ENCODE data around the gene CYFIP2. TPM values are rescaled to one million over a fixed set of nuclear protein-coding genes. Genes with fewer than 3 reads are reported as not detected.
A peak's percentile ranks its signal among the peaks of the same experiment; 100 is the strongest.
"Not testable (repeated sequence)": the region's sequence is repeated elsewhere in the genome, so short reads cannot be mapped to it uniquely, and the experiment has no call there.

The CYFIP2 gene
- total RNA-seq, 1 donor from 2014 or later, result 99.9 TPM

GRCh38 chr5:157415838-157416237, 149.9 kb downstream of the CYFIP2 start:
- TF ChIP-seq CTCF (IDR thresholded peaks at IDR 0.05; ENCODE audit: insufficient read depth, low read length, poor library complexity, severe bottlenecking), result no peak
- no peak for DNase-seq (ENCODE audit: low read depth)
- Histone ChIP-seq H3K4me3 (ENCODE audit: low read depth, low read length) (no peak overlapping the region), H3K36me3 (ENCODE audit: control insufficient read depth, insufficient read depth, low read length) (no peaks in the 10 kb centered on the region), H3K27me3 (ENCODE audit: control insufficient read depth, insufficient read depth, low read length) (no peaks in the 10 kb centered on the region)

- not testable (repeated sequence) for H3K27me3 ChIP-seq (ENCODE audit: control insufficient read depth, insufficient read depth, low read length); DNase-seq (ENCODE audit: low read depth); H3K36me3 ChIP-seq (ENCODE audit: control insufficient read depth, insufficient read depth, low read length); H3K4me3 ChIP-seq (ENCODE audit: low read depth, low read length)
These were observed 153.6 kb downstream of the CYFIP2 start for GRCh38 chr5:157419521-157419920.

GRCh38 chr5:157429920-157430319, 164.0 kb downstream of the CYFIP2 start:
- H3K4me3 ChIP-seq (ENCODE audit: low read depth, low read length); H3K36me3 ChIP-seq (ENCODE audit: control insufficient read depth, insufficient read depth, low read length); DNase-seq (ENCODE audit: low read depth); H3K27me3 ChIP-seq (ENCODE audit: control insufficient read depth, insufficient read depth, low read length): not testable (repeated sequence)

- peak; percentile 45 for TF ChIP-seq CTCF (IDR thresholded peaks at IDR 0.05; ENCODE audit: insufficient read depth, low read length, poor library complexity, severe bottlenecking)
- no peaks in the 10 kb centered on the region for H3K27me3 ChIP-seq (ENCODE audit: control insufficient read depth, insufficient read depth, low read length)
- DNase-seq (ENCODE audit: low read depth), result no peak
These were observed 165.7 kb downstream of the CYFIP2 start for GRCh38 chr5:157431544-157432200.

GRCh38 chr5:157434096-157434495, 168.2 kb downstream of the CYFIP2 start:
- no peak for TF ChIP-seq CTCF (IDR thresholded peaks at IDR 0.05; ENCODE audit: insufficient read depth, low read length, poor library complexity, severe bottlenecking)
- Histone ChIP-seq H3K36me3 (ENCODE audit: control insufficient read depth, insufficient read depth, low read length) (no peaks in the 10 kb centered on the region), H3K4me3 (ENCODE audit: low read depth, low read length) (no peak overlapping the region), H3K27me3 (ENCODE audit: control insufficient read depth, insufficient read depth, low read length) (no peaks in the 10 kb centered on the region)
- DNase-seq (ENCODE audit: low read depth), result no peak

More at GRCh38 chr5:157431544-157432200, 165.7 kb downstream of the CYFIP2 start:
- H3K36me3 ChIP-seq (ENCODE audit: control insufficient read depth, insufficient read depth, low read length), result no peaks in the 10 kb centered on the region
- no peak overlapping the region for H3K4me3 ChIP-seq (ENCODE audit: low read depth, low read length)

GRCh38 chr5:157443041-157443549, 177.2 kb downstream of the CYFIP2 start:
- DNase-seq (ENCODE audit: low read depth), result no peak

More at GRCh38 chr5:157443041-157443549, 177.2 kb downstream of the CYFIP2 start:
- no peak for TF ChIP-seq CTCF (IDR thresholded peaks at IDR 0.05; ENCODE audit: insufficient read depth, low read length, poor library complexity, severe bottlenecking)
- Histone ChIP-seq H3K27me3 (ENCODE audit: control insufficient read depth, insufficient read depth, low read length) (no peaks in the 10 kb centered on the region), H3K36me3 (ENCODE audit: control insufficient read depth, insufficient read depth, low read length) (no peaks in the 10 kb centered on the region), H3K4me3 (ENCODE audit: low read depth, low read length) (no peak overlapping the region)
